Epithelial cell of prostate (primary cell): Measurements from ENCODE around the gene CWC22.

Experiments used
- DNase-seq: peaks from one replicate; pipeline ENCODE4 v3.0.0-alpha.2; 2011; ENCODE audit warnings: low read depth, low spot score
- H3K27ac ChIP-seq: fragments of 450-650 bp; 2 replicates; pipeline ENCODE4 v1.5.1; 2017; ENCODE audit warnings: mild to moderate bottlenecking

The CWC22 gene

GRCh38 chr2:179910735-179911113 lies 96.4 kb downstream of the CWC22 start:
- DNase-seq: no peak
- H3K27ac ChIP-seq: no peak overlapping the region

- DNase-seq: no peak
- H3K27ac ChIP-seq: no peak overlapping the region
Measured at GRCh38 chr2:179909845-179910734, 97.0 kb downstream of the CWC22 start.

GRCh38 chr2:179900655-179901054 lies 106.4 kb downstream of the CWC22 start:
- H3K27ac ChIP-seq: no peak overlapping the region
- no peak for DNase-seq

- H3K27ac ChIP-seq: no peak overlapping the region
- no peak for DNase-seq
Measured at GRCh38 chr2:179899666-179900065, 107.4 kb downstream of the CWC22 start.

GRCh38 chr2:179898873-179899272 lies 108.2 kb downstream of the CWC22 start:
- DNase-seq: no peak
- no peak overlapping the region for H3K27ac ChIP-seq
